Stimulated activated CD4-positive, alpha-beta T cell treated with anti-CD3 and anti-CD28 coated beads, TNF-alpha, amount 100 ng/mL, for 48 hours (primary cell): ENCODE results near the gene SERHL2.
"Not testable (repeated sequence)": the region's sequence is repeated elsewhere in the genome, so short reads cannot be mapped to it uniquely, and the experiment has no call there.

Experiments used
- DNase-seq, 3 donors: peaks; one replicate each; pipeline ENCODE4 v3.0.0-alpha.2; 2020; ENCODE audit warnings: low read depth in 3 of 3

The SERHL2 gene

GRCh38 chr22:42574046-42574445 lies 20.3 kb downstream of the SERHL2 start:
- not testable (repeated sequence) for DNase-seq

- not testable (repeated sequence) for DNase-seq
These were observed 20.7 kb downstream of the SERHL2 start for GRCh38 chr22:42574468-42574867.

GRCh38 chr22:42575996-42576574 lies 22.3 kb downstream of the SERHL2 start:
- not testable (repeated sequence) for DNase-seq

- DNase-seq, result not testable (repeated sequence)
These were observed 23.4 kb downstream of the SERHL2 start for GRCh38 chr22:42577141-42577540.

DNA sequence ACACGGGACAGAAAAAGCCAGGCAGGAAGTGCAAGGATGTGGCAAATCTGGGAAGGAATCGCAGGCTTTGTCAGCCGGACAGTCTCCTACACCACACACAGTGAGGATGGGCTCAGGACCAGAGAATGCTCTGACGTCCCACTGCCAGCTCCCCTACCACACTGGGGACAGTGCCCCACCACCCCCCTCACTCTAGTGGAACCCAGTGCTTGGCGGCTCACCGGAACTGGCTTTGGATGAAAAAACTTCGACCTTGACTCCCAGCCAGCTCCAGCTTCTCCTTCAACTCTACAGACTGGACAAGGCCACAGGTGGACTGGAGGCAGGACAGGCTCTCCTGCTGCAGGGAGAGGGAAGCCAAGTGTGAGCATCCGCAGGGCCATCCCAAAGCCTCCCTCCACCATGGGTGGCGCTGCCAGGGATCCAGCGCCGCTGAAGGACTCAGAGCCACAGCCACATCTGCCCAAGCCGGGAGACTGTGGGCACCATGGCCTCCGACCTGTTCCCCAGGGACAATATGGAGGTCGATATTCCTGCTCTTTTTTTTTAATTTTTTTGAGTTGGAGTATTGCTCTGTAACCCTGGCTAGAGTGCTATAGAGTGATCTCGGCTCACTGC lies 24.0 kb downstream of the SERHL2 start:
- DNase-seq, result no peak

DNA sequence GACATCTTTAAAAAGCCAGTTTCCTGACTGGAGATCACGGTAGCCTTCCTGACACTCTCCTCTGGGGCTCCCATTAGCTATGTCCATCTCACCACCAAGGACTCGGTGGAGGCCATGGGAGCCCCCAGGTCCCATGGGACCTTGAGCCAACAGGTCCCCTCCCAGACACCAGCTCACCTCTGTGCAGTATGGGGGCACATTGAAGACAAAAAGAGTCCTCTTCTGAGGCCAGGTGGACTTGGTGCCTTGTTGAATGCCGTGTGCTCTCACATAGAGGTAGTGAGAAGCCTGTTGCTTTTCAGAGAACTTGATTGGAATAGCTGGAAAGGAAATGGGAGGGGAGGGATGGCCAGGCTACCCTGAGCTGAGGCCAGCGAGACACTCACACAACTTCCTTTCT lies 26.3 kb downstream of the SERHL2 start:
- not testable (repeated sequence) for DNase-seq

DNA sequence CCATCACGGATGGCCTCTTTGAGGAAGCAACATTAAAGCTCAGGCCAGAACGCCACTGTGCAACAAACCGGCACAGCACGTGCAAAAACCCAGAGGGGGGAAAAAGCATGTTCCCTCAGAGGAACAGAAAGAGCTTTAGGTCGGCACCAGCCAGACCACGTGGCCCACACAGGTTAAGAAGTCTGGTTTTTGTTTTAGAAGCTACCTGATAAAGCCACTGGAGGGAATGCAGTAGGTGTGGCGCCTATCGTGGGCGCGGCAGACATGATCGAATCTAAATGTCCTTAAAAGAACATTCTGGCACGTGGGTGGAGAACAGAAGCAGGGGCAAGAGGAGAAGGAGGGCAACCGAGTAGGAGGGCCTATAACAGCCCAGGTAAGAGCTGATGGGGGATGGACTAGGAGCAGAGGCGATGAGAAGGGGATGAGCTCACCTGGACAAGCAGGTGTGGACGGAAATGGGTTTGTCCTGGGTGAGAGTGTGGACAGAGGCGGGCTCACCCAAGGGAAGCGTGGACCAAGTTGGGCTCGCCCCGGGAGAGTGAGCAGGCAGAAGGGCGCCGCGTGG lies 27.5 kb downstream of the SERHL2 start:
- not testable (repeated sequence) for DNase-seq

DNA sequence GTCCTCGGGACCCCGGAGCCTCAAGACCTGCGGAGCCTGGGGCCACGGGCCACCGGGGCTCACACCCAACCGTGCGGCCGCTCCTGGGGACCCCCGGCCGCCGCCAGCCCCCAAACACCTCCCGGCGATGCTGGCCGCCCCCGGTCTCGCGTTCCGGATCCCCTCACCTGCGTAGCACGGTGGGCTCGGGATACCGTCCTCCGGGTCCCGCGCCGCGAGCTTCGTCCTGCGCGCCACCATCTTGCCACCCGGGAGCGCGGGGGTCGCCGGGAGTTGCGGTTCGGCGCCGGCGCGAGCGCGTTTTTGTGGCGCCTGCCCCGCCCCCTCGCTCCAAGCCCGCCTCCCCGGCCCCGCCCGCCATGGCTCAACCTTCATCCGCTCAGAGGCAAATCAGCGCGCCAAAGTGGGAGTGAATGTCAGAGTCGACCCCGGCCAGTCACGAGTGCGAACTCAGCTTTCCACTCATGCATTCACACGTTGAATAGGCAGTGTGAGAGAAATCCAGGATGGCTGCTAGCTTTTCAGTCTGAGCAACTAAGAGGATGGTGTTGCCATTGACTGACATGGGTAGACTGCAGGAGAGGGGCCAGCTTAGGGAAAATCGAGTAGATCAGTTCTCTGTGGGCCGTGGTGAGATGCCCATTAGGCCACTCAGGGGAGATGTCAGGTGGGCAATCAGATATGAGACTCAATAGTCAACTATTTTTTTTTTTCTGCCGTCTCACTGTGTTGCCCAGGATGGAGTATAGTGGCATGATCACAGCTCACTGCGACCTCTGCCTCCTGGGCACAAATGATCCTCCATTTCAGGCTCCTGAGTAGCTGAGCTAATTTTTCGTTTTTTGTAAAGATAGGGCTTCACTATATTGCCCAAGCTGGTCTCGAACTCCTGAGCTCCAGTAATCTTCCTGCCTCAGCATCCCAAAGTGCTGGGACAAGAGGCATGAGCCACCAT lies 28.3 kb downstream of the SERHL2 start:
- peak; percentile 72 to 83 (median 74) for DNase-seq

DNA sequence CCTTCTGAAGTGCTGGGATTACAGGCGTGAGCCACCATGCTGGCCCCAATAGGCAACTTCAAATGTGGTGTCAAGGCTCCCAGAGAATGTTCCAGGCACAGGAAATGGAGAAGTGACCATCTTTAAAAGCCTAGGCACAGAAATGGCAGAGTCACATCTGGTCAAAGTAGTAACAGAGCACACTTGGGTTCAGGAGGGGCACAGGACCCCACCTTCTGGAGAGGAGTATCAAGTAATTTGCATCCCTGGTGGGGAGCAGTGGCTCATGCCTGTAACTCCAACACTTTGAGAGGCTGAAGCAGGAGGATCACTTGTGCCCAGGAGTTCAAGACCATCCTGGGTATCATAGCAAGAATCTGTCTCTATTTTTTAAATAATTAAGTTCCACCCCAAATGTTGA lies 29.2 kb downstream of the SERHL2 start:
- no peak for DNase-seq

DNA sequence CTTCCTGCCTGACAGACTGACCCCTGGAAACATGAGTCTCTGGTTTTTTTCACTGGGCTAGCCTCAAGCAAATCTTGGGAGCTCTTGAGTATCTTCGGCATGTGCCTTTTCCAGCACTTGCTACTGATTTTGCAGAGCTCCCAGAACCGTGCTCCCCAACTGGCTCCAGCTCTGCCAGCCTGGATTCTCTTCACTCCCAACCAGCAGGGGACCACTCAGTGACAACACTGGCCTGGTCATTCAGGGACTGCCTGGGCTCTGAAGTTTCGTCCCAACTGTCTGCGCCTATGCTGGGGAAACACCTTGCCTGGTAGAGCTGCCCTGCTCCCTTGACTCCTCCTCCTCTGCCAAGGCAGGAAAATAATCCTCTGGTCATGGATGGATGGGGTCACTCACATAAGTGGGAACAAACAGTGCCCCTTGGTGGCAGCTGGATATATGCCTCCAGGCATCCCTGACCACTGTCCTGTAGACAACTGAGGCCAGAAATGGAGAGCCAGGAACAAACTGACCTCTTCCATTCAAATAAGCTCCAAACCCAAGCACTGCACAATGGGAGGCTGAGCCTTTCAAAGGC lies 30.7 kb downstream of the SERHL2 start:
- DNase-seq, result no peak

DNA sequence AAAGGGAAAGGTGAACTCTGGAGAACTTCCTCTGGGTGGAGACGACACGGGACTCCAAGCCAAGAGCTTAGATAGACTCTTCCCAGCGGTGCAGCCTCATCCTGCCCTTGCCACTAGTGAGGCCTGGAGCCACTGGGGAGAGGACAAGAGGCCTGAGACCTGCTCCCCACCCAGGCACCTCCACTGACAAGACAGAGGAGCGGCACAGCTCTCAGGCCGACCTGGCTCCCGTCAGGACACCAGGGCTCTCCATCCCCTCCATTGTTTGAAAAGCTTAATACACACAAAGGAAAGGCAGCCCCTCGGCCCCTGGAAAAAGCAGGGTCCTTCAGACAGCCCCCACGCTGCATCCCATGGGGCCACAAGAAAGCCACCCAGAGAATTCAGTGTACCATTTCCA lies 31.3 kb downstream of the SERHL2 start:
- no peak for DNase-seq

DNA sequence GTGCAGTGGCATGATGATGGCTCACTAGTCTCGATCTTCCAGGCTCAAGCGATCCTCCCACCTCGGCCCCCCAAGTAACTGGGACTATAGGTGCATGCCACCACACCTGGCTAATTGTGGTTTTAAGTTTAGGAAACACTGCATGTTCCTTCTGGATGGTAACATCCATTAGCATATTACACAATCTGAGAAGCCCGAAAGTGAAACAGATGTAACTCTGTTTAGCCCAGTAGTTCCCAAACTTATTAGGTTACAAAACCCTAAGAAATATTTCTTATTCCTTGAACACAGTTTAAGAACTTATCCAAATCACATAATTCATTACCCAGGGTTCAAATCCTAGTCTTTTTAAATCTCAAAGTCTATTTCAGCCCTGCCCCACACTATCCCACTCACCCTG lies 32.6 kb downstream of the SERHL2 start:
- DNase-seq, result no peak

GRCh38 chr22:42587588-42588175 lies 33.9 kb downstream of the SERHL2 start:
- DNase-seq, result no peak

DNA sequence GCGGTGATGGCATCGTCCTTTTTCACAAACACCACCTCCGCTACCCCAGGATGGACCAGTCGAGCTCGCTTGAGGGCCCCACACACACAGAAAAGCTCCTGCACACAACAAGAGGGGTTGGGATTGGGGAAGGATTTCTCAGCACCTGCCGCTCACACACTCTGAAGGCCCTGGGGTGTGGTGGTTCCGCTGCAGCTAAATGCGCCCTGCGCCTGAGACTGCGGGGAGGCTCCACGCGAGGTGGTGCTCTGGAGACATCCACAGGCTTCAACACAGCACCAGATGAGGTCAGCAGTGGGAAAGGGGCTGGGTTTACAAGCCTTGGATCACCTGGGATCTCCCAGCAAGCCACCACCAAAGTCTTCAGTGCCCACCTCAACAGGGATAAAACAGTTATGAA lies 38.2 kb downstream of the SERHL2 start:
- DNase-seq, result no peak

GRCh38 chr22:42595434-42595833 lies 41.7 kb downstream of the SERHL2 start:
- DNase-seq, result no peak

DNA sequence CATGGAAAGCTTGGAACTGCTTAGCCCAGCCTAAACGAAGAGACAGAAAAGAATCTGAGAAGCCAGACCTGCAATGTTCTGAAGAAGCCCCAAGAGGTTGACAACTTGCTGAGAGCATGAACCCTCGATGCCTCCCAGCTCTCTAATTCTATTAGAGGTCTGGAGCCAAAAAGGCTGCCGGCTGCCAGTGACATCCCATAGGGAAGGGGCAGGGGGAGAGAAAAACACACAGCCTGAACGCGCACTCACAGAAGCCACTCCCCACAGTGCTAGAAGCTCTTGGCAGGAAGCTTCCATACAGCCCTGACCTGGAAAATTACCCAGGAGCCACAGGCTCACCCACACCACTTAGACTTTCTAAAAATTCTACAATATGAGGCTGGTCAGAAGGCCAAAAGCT lies 42.6 kb downstream of the SERHL2 start:
- no peak for DNase-seq

- DNase-seq, result no peak
These were observed 43.2 kb downstream of the SERHL2 start for GRCh38 chr22:42596863-42597530.

DNA sequence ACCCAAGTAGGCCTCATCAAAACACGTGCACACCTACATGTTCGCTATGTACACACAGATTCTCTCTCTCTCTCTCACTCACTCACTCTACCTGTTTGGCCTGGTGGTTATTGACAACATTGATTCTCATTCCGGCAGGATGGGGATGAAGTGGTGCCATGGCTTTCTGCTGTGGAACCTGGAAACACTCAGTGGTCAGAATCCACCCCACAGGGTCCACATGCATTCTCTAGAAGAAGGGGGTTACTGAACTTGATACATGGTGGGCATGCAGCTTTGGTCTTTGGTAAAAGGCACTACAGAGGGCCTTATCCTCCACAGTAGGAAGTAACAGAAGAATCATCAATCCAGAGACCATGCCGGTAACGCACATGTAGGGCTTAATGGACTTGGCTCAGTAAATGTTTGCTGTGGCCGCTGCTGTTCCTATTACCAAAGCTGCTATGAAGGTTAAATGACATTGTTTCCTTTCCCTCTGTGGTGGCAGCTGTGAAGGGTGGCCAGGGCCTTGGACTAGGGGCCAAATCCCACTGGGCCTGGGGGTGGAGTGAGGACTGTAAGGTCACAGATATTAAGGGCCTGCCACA lies 48.2 kb downstream of the SERHL2 start:
- no peak for DNase-seq

DNA sequence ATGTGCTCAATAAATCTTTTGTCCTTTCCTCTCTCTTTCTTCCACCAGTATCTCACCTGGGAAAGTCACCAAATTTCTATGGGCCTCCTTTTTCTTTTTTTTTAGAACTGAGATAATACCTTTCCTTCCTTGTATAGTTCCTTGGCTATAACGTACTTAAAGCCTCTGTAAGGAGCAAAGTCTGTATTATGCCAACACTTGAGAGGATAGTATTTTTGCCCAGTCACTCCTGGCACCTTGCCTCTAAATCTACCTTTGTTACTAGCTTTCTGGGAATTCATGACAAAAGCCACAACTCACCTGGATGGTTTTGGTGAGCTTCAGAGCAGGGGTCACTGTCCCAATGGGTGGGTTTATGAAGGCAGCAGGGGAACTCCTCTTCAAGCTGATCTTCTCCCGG lies 48.7 kb downstream of the SERHL2 start:
- DNase-seq, result no peak

DNA sequence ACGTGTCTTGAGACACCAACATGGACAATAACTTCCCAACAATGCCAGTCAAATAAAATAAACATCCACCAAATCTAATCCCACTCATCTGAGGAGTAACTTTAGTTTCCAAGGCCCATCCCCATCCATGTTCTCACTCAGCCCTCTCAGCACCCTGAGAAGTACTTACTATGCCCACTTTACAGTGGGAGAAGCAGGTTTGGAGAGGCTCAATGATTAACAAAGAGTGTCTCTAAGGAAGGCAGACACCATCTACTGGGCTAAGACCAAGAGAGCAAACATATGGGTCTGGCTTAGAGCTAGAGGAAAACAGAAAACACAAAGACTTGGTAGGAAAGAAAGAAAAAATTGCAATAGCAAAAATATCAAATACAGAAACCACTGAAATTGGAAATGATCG lies 49.7 kb downstream of the SERHL2 start:
- no peak for DNase-seq

GRCh38 chr22:42604403-42604802 lies 50.6 kb downstream of the SERHL2 start:
- DNase-seq, result no peak
